Astrocyte of the spinal cord (primary cell): ENCODE measurements around the gene STK32C.
"Not testable (repeated sequence)": the region's sequence is repeated elsewhere in the genome, so short reads cannot be mapped to it uniquely, and the experiment has no call there.

Source experiments
- DNase-seq: peaks from one replicate; pipeline ENCODE4 v3.0.0; 2011; ENCODE audit warnings: low read depth, low spot score
- H3K4me3 ChIP-seq: 2 replicates; pipeline ENCODE4 v1.5.1; 2011; ENCODE audit warnings: low read depth, mild to moderate bottlenecking, low read length, moderate library complexity
- CTCF ChIP-seq: IDR thresholded peaks from 2 replicates; pipeline ENCODE4 v1.5.1; 2012; ENCODE audit warnings: low read depth, mild to moderate bottlenecking, low read length, inconsistent platforms
- in situ Hi-C: cut with HindIII; loops from 2 replicates; pipeline ENCODE4 v1.10.0; 2017; ENCODE audit warnings: low sequenced_read_pairs

STK32C gene

DNA sequence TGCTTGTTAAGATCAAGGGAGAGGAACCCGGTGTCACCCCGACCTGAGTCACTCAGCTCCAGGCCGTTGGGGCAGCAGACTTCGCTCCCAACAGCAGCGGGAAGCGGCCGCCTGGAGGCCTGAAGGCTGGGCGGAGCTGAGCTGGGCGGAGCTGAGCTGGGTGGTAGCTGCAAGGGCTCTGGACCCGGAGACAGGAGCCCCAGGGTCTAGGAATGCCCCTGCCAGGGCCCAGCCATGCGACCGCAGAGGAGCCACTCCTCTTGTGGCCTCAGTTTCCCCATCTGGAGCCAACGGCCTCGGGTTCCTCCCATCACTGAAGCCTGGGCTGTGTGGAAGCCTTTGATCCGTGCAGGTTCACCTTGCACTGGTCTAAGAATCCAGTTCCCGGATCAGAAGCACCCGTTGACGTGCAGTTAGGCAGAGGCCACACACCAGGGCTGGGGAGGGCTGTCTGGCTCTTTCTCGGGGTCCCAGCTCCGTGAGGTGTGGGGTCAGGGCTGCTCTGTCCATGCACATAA lies 142.9 kb downstream of the STK32C start:
- in situ Hi-C loops: no loop called here
- DNase-seq: no peak
- H3K4me3 ChIP-seq: no peak overlapping the region
- no peak for TF ChIP-seq CTCF

DNA sequence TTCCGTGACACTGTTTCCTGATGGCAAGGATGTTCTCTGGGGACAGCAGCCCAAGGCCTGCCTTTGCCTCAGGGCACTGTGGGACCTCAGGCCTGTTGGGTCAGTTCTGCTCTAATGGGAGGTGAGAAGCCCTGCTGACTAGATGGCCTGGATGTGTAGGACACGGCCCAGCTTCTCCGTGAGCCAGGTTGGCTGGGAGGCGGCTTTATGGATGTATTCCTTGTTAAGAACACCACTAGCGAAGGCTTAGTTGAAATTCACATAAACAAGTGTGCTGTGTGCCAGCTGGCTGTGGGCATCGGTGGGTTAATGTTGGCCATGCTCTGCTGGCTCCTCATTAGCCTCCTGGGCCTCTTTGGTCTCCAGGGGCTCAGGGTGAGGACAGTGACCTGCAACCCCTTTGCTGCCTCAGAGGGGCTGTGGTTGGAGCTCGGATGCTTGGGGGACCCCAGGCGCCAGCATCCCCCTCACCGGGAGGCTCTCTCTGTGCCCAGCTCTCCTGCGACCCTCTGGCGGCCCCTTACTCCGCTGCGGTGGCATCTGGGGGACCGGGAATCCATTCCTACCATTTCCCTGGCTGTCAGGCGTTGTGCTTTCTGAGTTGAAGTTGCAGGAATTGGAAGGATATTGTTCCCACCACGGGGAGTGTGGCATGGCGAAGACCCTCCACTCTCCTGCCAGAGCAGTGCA lies 143.8 kb downstream of the STK32C start:
- no peak for DNase-seq
- TF ChIP-seq CTCF: no peak
- H3K4me3 ChIP-seq: no peak overlapping the region
- in situ Hi-C loops: no loop called here

DNA sequence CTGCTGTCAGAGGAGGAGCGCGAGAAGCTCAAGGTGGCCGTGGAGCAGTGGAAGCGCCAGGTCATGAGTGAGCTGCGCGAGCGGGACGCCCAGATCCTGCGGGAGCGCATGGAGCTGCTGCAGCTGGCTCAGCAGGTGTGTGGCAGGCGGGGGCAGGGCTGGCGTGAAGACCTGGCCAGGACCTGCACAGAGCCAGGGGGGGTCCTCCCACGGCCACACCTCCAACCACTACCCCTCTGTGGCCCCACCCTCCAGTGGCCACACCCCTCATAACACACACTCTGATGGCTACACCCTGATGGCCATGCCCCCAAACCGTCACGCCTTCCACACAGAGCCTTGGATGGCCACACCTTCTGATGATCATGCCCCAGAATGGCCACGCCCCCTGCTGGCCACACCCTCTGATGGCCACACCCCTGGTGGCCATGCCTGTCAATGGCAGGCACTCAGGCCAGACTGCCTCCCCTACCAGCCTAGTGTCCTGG lies 144.4 kb downstream of the STK32C start:
- H3K4me3 ChIP-seq: no peak overlapping the region
- in situ Hi-C loops: no loop called here
- no peak for TF ChIP-seq CTCF
- no peak for DNase-seq

DNA sequence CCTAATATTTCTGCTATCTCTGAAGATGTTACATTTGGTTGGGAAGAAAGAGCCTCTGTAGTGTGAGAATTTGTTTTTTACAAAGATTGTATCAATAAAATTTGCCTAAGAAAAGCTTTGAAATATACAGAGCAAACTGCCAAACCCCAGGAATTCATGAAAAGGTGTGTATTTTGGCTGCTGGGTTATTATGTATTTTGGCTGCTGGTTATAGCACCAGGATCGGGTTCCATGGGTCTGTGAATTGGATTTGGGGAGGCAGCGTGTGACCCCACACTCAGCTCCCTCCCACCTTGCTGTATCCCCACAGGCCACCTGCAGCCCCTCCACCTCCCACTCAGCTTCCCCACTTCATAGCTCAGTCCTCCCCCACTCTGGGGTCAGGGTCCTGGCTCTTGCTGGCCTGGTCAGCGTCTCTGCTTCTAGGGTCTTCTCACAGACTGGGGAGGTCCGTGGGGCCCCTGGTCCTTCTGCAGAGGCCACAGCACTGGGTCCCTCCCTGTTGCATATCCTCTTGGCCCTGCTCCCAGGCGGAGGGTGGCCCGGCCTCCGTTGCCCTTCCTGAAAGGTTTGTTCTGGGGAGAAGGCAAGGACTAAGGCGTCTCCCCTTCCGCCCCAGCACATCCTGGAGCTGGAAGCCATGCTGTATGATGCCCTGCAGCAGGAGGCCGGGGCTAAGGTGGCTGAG lies 145.0 kb downstream of the STK32C start:
- no peak for DNase-seq
- H3K4me3 ChIP-seq: no peak overlapping the region
- in situ Hi-C loops: no loop called here
- no peak for TF ChIP-seq CTCF

DNA sequence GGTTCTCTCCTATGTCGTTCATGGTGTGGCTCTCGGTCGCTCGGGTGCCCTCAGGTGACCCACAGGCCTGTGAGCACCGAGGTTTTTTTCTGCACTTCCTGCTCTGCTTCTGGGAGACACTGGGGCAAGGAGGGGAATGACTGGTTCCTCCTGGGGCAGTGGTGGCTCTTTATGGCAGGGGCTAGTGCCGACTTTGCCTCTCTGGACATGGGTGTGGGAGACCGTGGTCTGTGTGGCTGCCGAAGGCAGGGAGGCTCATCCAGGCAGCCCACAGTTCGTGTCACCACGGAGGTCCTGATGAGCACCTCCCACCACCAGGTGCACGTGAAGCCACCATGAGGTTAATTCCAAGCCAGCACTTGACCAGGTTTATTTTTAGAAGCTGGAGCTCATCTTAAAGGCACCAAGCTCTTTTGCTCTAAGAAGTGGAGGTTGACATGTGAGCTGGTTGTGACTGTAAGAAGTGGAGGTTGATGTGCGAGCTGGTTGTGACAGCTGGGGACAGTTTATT lies 145.7 kb downstream of the STK32C start:
- no peak overlapping the region for H3K4me3 ChIP-seq
- in situ Hi-C loops: no loop called here
- DNase-seq: no peak
- no peak for TF ChIP-seq CTCF

- in situ Hi-C loops, DNase-seq, H3K4me3 ChIP-seq: not testable (repeated sequence)
These were observed 146.7 kb downstream of the STK32C start for GRCh38 chr10:132160834-132161622.

DNA sequence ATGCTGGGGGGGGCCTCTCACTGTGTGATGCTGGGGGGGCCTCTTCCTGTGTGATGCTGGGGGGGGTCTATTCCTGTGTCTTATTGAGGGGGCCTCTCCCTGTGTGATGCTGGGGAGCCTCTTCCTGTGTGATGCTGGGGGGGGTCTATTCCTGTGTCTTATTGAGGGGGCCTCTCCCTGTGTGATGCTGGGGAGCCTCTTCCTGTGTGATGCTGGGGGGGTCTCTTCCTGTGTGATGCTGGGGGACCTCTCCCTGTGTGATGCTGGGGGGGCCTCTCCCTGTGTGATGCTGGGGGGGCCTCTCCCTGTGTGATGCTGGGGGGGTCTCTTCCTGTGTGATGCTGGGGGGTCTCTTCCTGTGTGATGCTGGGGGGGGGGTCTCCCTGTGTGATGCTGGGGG lies 147.5 kb downstream of the STK32C start:
- in situ Hi-C loops, DNase-seq, H3K4me3 ChIP-seq: not testable (repeated sequence)

- H3K4me3 ChIP-seq, in situ Hi-C loops, DNase-seq: not testable (repeated sequence)
These were observed 148.2 kb downstream of the STK32C start for GRCh38 chr10:132159302-132160230.
